ENCODE measurements around the gene PHF21A.

The PHF21A gene

GRCh38 chr11:46039990-46040389, 81.3 kb downstream of the PHF21A start:
- no peak for TF ChIP-seq CTCF (IDR thresholded peaks at IDR 0.05)
- Histone ChIP-seq H3K27ac (no peak overlapping the region), H3K4me1 (ENCODE audit: control insufficient read depth in 1 of 2, insufficient read depth in 1 of 2, low read depth in 1 of 2, low read length in 1 of 2) (no peaks in the 10 kb centered on the region), H3K27me3 (no peaks in the 10 kb centered on the region), H3K9me3 (no peaks in the 10 kb centered on the region), H3K4me3 (ENCODE audit: low read depth in 1 of 2, low read length in 1 of 2) (no peak overlapping the region), H3K36me3 (peaks cover 5% of the 10 kb centered on the region)

DNA sequence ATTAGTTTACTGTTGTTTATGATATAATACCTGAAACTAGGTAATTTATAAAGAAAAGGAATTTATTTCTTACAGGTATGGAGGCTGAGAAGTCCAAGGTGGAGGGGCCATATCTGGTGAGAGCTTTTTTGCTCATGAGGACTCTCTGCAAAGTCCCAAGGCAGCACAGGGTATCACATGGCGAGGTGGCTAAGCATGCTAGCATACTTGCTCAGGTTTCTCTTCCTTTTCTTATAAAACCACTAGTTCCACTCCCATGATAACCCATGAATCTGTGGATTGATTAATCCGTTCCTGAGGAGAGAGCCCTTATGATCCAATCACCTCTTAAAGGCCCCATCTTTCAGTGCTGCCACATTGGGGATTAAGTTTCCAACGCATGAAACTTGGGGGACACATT, 82.7 kb downstream of the PHF21A start:
- H3K9me3 ChIP-seq = no peaks in the 10 kb centered on the region
- no peak overlapping the region for H3K27ac ChIP-seq
- H3K36me3 ChIP-seq = peaks cover 9% of the 10 kb centered on the region
- no peaks in the 10 kb centered on the region for H3K27me3 ChIP-seq
- no peak overlapping the region for H3K4me3 ChIP-seq (ENCODE audit: low read depth in 1 of 2, low read length in 1 of 2)
- H3K4me1 ChIP-seq (ENCODE audit: control insufficient read depth in 1 of 2, insufficient read depth in 1 of 2, low read depth in 1 of 2, low read length in 1 of 2) = no peaks in the 10 kb centered on the region
- no peak for TF ChIP-seq CTCF (IDR thresholded peaks at IDR 0.05)

- Histone ChIP-seq H3K4me3 (ENCODE audit: low read depth in 1 of 2, low read length in 1 of 2) (no peak overlapping the region), H3K36me3 (peaks cover 9% of the 10 kb centered on the region), H3K27me3 (no peaks in the 10 kb centered on the region), H3K27ac (no peak overlapping the region), H3K9me3 (no peaks in the 10 kb centered on the region), H3K4me1 (ENCODE audit: control insufficient read depth in 1 of 2, insufficient read depth in 1 of 2, low read depth in 1 of 2, low read length in 1 of 2) (no peaks in the 10 kb centered on the region)
- no peak for TF ChIP-seq CTCF (IDR thresholded peaks at IDR 0.05)
Observed at GRCh38 chr11:46036969-46037368, 84.3 kb downstream of the PHF21A start.

DNA sequence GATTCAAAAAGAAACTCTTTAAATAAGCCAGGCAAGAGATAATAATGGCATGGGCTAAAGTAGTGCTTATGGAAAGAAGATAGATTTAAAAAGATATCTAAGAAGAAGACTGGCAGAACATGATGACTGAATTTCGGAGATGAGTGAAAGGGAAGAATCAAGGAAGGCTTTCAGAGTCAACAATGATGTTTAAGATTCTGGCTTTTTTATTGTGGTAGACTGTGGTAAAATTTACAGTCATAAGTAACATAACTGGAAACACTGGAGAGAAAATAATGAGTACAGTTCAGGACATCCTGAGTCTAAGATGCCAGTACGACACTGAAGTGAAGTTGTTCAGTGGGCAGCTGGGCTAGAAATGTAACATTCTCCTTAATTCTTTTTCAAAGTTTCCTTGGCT, 85.2 kb downstream of the PHF21A start:
- Histone ChIP-seq H3K4me1 (ENCODE audit: control insufficient read depth in 1 of 2, insufficient read depth in 1 of 2, low read depth in 1 of 2, low read length in 1 of 2) (no peaks in the 10 kb centered on the region), H3K27ac (no peak overlapping the region), H3K36me3 (peaks cover 9% of the 10 kb centered on the region), H3K9me3 (no peaks in the 10 kb centered on the region), H3K27me3 (no peaks in the 10 kb centered on the region), H3K4me3 (ENCODE audit: low read depth in 1 of 2, low read length in 1 of 2) (no peak overlapping the region)
- no peak for TF ChIP-seq CTCF (IDR thresholded peaks at IDR 0.05)

DNA sequence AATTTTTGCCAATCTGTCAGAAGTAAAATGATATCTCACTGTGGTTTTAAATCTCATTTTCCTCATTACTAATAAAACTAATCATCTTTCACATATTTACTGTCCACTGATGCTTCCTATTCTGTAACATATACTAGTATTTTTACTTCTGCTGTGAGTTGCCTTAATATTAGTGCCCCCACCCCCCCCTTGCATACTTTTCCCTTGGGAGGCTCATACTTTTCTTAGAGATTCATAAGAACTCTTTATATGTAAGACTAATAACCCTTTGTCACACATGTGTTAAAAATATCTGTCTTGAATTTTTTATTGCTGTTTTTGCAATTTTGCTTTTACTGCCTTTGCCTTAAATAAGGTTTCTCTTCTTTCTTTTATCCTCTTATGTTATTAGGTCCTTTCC, 87.2 kb downstream of the PHF21A start:
- H3K36me3 ChIP-seq = peaks cover 9% of the 10 kb centered on the region
- no peaks in the 10 kb centered on the region for H3K4me1 ChIP-seq (ENCODE audit: control insufficient read depth in 1 of 2, insufficient read depth in 1 of 2, low read depth in 1 of 2, low read length in 1 of 2)
- no peaks in the 10 kb centered on the region for H3K9me3 ChIP-seq
- no peaks in the 10 kb centered on the region for H3K27me3 ChIP-seq
- no peak overlapping the region for H3K27ac ChIP-seq
- no peak for TF ChIP-seq CTCF (IDR thresholded peaks at IDR 0.05)
- no peak overlapping the region for H3K4me3 ChIP-seq (ENCODE audit: low read depth in 1 of 2, low read length in 1 of 2)

All from neutrophil (primary cell).